HL-60/S4 treated with retinoic acid at 250 ng/mL for 4 days and 3 days (cell line): Measurements from ENCODE around the gene TMC2.
"Not testable (repeated sequence)": the region's sequence is repeated elsewhere in the genome, so short reads cannot be mapped to it uniquely, and the experiment has no call there.

Experiments used
- in situ Hi-C: fragments of 300-500 bp; cut with MboI; formaldehyde crosslinking; loops from 2 replicates; pipeline ENCODE4 v1.7.0; 2022; ENCODE audit warnings: low sequenced_read_pairs

TMC2 gene

GRCh38 chr20:2536560-2536986 is at the start of gene TMC2:
Gene TMC2, plus strand, starts transcription at chr20:2536573. Its CDS starts 49 bp downstream, at chr20:2536622.
- in situ Hi-C loops = no loop called here

GRCh38 chr20:2502808-2503384 is 33.5 kb upstream of the TMC2 start:
- in situ Hi-C loops = not testable (repeated sequence)

GRCh38 chr20:2504803-2505202 is 31.6 kb upstream of the TMC2 start:
- in situ Hi-C loops = not testable (repeated sequence)

- in situ Hi-C loops = not testable (repeated sequence)
Measured at GRCh38 chr20:2506426-2506825, 29.9 kb upstream of the TMC2 start.

- in situ Hi-C loops = no loop called here
Measured at GRCh38 chr20:2507464-2507863, 28.9 kb upstream of the TMC2 start.

- in situ Hi-C loops = no loop called here
Measured at GRCh38 chr20:2507875-2508630, 28.3 kb upstream of the TMC2 start.

GRCh38 chr20:2508631-2509467 is 27.5 kb upstream of the TMC2 start, which contains the start of gene ZNF343:
Gene ZNF343, minus strand, starts transcription at chr20:2508915. Its CDS starts 15,020 bp downstream, at chr20:2493895.
- in situ Hi-C loops = no loop called here

- in situ Hi-C loops = no loop called here
Measured at GRCh38 chr20:2509468-2509781, 26.9 kb upstream of the TMC2 start.

GRCh38 chr20:2509794-2510193 is 26.6 kb upstream of the TMC2 start:
- in situ Hi-C loops = no loop called here

GRCh38 chr20:2515203-2515602 is 21.2 kb upstream of the TMC2 start:
- in situ Hi-C loops = no loop called here

GRCh38 chr20:2516399-2516798 is 20.0 kb upstream of the TMC2 start:
- in situ Hi-C loops = no loop called here

GRCh38 chr20:2518096-2518495 is 18.3 kb upstream of the TMC2 start:
- in situ Hi-C loops = no loop called here

GRCh38 chr20:2518558-2518957 is 17.8 kb upstream of the TMC2 start:
- in situ Hi-C loops = no loop called here

GRCh38 chr20:2519115-2519809 is 17.1 kb upstream of the TMC2 start:
- in situ Hi-C loops = no loop called here

- in situ Hi-C loops = no loop called here
Measured at GRCh38 chr20:2520617-2521016, 15.8 kb upstream of the TMC2 start.

GRCh38 chr20:2521369-2522305 is 14.7 kb upstream of the TMC2 start:
- in situ Hi-C loops = no loop called here

- in situ Hi-C loops = not testable (repeated sequence)
Measured at GRCh38 chr20:2522826-2523429, 13.4 kb upstream of the TMC2 start.

- in situ Hi-C loops = no loop called here
Measured at GRCh38 chr20:2523919-2524708, 12.3 kb upstream of the TMC2 start.
